IPS-18a (cell line): Measurements from ENCODE around the gene CRYBA1.

Experiments used
- H3K27ac ChIP-seq: one replicate; pipeline ENCODE4 v1.5.1; 2013; ENCODE audit warnings: low read length
- H3K27me3 ChIP-seq: one replicate; pipeline ENCODE4 v1.6.1; 2013; ENCODE audit warnings: mild to moderate bottlenecking, low read length; ENCODE audit not compliant: control insufficient read depth, insufficient read depth
- H3K36me3 ChIP-seq: one replicate; pipeline ENCODE4 v1.6.1; 2013; ENCODE audit warnings: low read depth, low read length; ENCODE audit not compliant: control insufficient read depth
- H3K4me1 ChIP-seq: one replicate; pipeline ENCODE4 v1.6.1; 2013; ENCODE audit warnings: low read depth, low read length; ENCODE audit not compliant: control insufficient read depth
- H3K4me3 ChIP-seq: one replicate; pipeline ENCODE4 v1.5.1; 2013; ENCODE audit warnings: low read length
- H3K9ac ChIP-seq: one replicate; pipeline ENCODE4 v1.6.1; 2013; ENCODE audit warnings: mild to moderate bottlenecking, low read length, moderate library complexity
- H3K9me3 ChIP-seq: one replicate; pipeline ENCODE4 v1.6.1; 2013; ENCODE audit warnings: low read depth, low read length; ENCODE audit not compliant: control insufficient read depth

Gene CRYBA1

GRCh38 chr17:29240968-29241963, 5.4 kb upstream of the CRYBA1 start:
- Histone ChIP-seq H3K9ac (peak overlapping the region; percentile 0), H3K9me3 (no peaks in the 10 kb centered on the region), H3K27me3 (no peaks in the 10 kb centered on the region), H3K27ac (peak overlapping the region; percentile 36), H3K36me3 (no peaks in the 10 kb centered on the region), H3K4me1 (peaks cover 19% of the 10 kb centered on the region), H3K4me3 (peak overlapping the region; percentile 1)

GRCh38 chr17:29242051-29242450, 4.6 kb upstream of the CRYBA1 start:
- Histone ChIP-seq H3K36me3 (no peaks in the 10 kb centered on the region), H3K9ac (no peak overlapping the region), H3K27ac (no peak overlapping the region), H3K9me3 (no peaks in the 10 kb centered on the region), H3K27me3 (no peaks in the 10 kb centered on the region), H3K4me1 (peaks cover 19% of the 10 kb centered on the region), H3K4me3 (no peak overlapping the region)

- no peaks in the 10 kb centered on the region for H3K9me3 ChIP-seq
- H3K9ac ChIP-seq = no peak overlapping the region
- no peak overlapping the region for H3K27ac ChIP-seq
- H3K4me3 ChIP-seq = no peak overlapping the region
- no peaks in the 10 kb centered on the region for H3K27me3 ChIP-seq
- no peaks in the 10 kb centered on the region for H3K36me3 ChIP-seq
- peaks cover 19% of the 10 kb centered on the region for H3K4me1 ChIP-seq
Measured at GRCh38 chr17:29242790-29243189, 3.9 kb upstream of the CRYBA1 start.

- Histone ChIP-seq H3K4me3 (no peak overlapping the region), H3K9ac (no peak overlapping the region), H3K27me3 (no peaks in the 10 kb centered on the region), H3K27ac (no peak overlapping the region), H3K4me1 (peaks cover 19% of the 10 kb centered on the region), H3K9me3 (no peaks in the 10 kb centered on the region), H3K36me3 (no peaks in the 10 kb centered on the region)
Measured at GRCh38 chr17:29243792-29244191, 2.9 kb upstream of the CRYBA1 start.

GRCh38 chr17:29245401-29245800, 1.3 kb upstream of the CRYBA1 start:
- no peak overlapping the region for H3K9ac ChIP-seq

GRCh38 chr17:29247219-29247618, 560 bp downstream of the CRYBA1 start:
- H3K27me3 ChIP-seq = no peaks in the 10 kb centered on the region
- H3K4me3 ChIP-seq = no peak overlapping the region
- H3K9ac ChIP-seq = no peak overlapping the region
- H3K36me3 ChIP-seq = no peaks in the 10 kb centered on the region
- H3K27ac ChIP-seq = no peak overlapping the region
- H3K4me1 ChIP-seq = no peaks in the 10 kb centered on the region
- H3K9me3 ChIP-seq = no peaks in the 10 kb centered on the region

More at GRCh38 chr17:29245401-29245800, 1.3 kb upstream of the CRYBA1 start:
- Histone ChIP-seq H3K4me1 (peaks cover 17% of the 10 kb centered on the region), H3K9me3 (no peaks in the 10 kb centered on the region), H3K4me3 (no peak overlapping the region), H3K36me3 (no peaks in the 10 kb centered on the region), H3K27me3 (no peaks in the 10 kb centered on the region), H3K27ac (no peak overlapping the region)

GRCh38 chr17:29248845-29249244, 2.2 kb downstream of the CRYBA1 start:
- H3K36me3 ChIP-seq = no peaks in the 10 kb centered on the region
- H3K4me1 ChIP-seq = no peaks in the 10 kb centered on the region

GRCh38 chr17:29250666-29251065, 4.0 kb downstream of the CRYBA1 start:
- H3K27me3 ChIP-seq = no peaks in the 10 kb centered on the region
- H3K36me3 ChIP-seq = no peaks in the 10 kb centered on the region
- H3K9me3 ChIP-seq = no peaks in the 10 kb centered on the region
- H3K27ac ChIP-seq = no peak overlapping the region
- no peak overlapping the region for H3K9ac ChIP-seq
- no peaks in the 10 kb centered on the region for H3K4me1 ChIP-seq
- H3K4me3 ChIP-seq = no peak overlapping the region

More at GRCh38 chr17:29248845-29249244, 2.2 kb downstream of the CRYBA1 start:
- Histone ChIP-seq H3K9ac (no peak overlapping the region), H3K9me3 (no peaks in the 10 kb centered on the region), H3K4me3 (no peak overlapping the region), H3K27me3 (no peaks in the 10 kb centered on the region), H3K27ac (no peak overlapping the region)

- Histone ChIP-seq H3K4me3 (no peak overlapping the region), H3K36me3 (no peaks in the 10 kb centered on the region), H3K27me3 (no peaks in the 10 kb centered on the region), H3K9ac (no peak overlapping the region), H3K9me3 (no peaks in the 10 kb centered on the region), H3K27ac (no peak overlapping the region), H3K4me1 (no peaks in the 10 kb centered on the region)
Measured at GRCh38 chr17:29251184-29251583, 4.5 kb downstream of the CRYBA1 start.

- H3K9me3 ChIP-seq = no peaks in the 10 kb centered on the region
- H3K27me3 ChIP-seq = no peaks in the 10 kb centered on the region
- no peak overlapping the region for H3K9ac ChIP-seq
- H3K27ac ChIP-seq = no peak overlapping the region
- H3K4me3 ChIP-seq = no peak overlapping the region
- H3K4me1 ChIP-seq = no peaks in the 10 kb centered on the region
- H3K36me3 ChIP-seq = no peaks in the 10 kb centered on the region
Measured at GRCh38 chr17:29252101-29252791, 5.6 kb downstream of the CRYBA1 start.

- H3K4me1 ChIP-seq = no peaks in the 10 kb centered on the region
- no peaks in the 10 kb centered on the region for H3K36me3 ChIP-seq
- no peak overlapping the region for H3K4me3 ChIP-seq
- no peak overlapping the region for H3K27ac ChIP-seq
- H3K27me3 ChIP-seq = no peaks in the 10 kb centered on the region
- no peaks in the 10 kb centered on the region for H3K9me3 ChIP-seq
- H3K9ac ChIP-seq = no peak overlapping the region
Measured at GRCh38 chr17:29253037-29253436, 6.4 kb downstream of the CRYBA1 start.
